AG09319 (cell line): ENCODE data around the gene UXT.

Source experiments
- DNase-seq: peaks from one replicate; pipeline ENCODE4 v3.0.0-alpha.2; 2010; ENCODE audit warnings: low read depth; ENCODE audit errors: extremely low read depth
- CTCF ChIP-seq: IDR thresholded peaks from 2 replicates; pipeline ENCODE4 v1.5.1; 2011; ENCODE audit warnings: low read depth, mild to moderate bottlenecking, inconsistent platforms, low read length, moderate library complexity

The UXT gene

GRCh38 chrX:47659421-47659726 is 394 bp upstream of the UXT start:
- no peak for TF ChIP-seq CTCF
- DNase-seq, result no peak

GRCh38 chrX:47658301-47658683 is 688 bp downstream of the UXT start:
- DNase-seq, result no peak
- no peak for TF ChIP-seq CTCF

GRCh38 chrX:47651043-47651905 is 7.7 kb downstream of the UXT start:
- DNase-seq, result no peak

GRCh38 chrX:47650164-47651042 is 8.6 kb downstream of the UXT start, which contains the start of gene ELK1:
Gene ELK1 (minus strand): TSS chrX:47650563. CDS start chrX:47641441, 9,122 bp downstream.
- TF ChIP-seq CTCF, result no peak
- peak; percentile 96 for DNase-seq

More at GRCh38 chrX:47651043-47651905, 7.7 kb downstream of the UXT start:
- TF ChIP-seq CTCF, result no peak

GRCh38 chrX:47649781-47650163 is 9.2 kb downstream of the UXT start:
- no peak for DNase-seq
- no peak for TF ChIP-seq CTCF

GRCh38 chrX:47649271-47649670 is 9.7 kb downstream of the UXT start:
- no peak for DNase-seq
- no peak for TF ChIP-seq CTCF

- no peak for TF ChIP-seq CTCF
- DNase-seq, result no peak
Observed at GRCh38 chrX:47648376-47648775, 10.6 kb downstream of the UXT start.
